Activated CD4-positive, alpha-beta T cell treated with anti-CD3 and anti-CD28 coated beads, Interleukin-2, Interleukin-6, amounts not matched to agents 100 ng/mL and 50 ng/mL, durations not matched to agents 16 hours and 8 hours (primary cell): ENCODE measurements around the gene PTPN13.

ENCODE experiments used
- DNase-seq: peaks from one replicate; pipeline ENCODE4 v3.0.0-alpha.2; 2020

Gene PTPN13

GRCh38 chr4:86819561-86819960 is 225.4 kb downstream of the PTPN13 start:
- no peak for DNase-seq

DNA sequence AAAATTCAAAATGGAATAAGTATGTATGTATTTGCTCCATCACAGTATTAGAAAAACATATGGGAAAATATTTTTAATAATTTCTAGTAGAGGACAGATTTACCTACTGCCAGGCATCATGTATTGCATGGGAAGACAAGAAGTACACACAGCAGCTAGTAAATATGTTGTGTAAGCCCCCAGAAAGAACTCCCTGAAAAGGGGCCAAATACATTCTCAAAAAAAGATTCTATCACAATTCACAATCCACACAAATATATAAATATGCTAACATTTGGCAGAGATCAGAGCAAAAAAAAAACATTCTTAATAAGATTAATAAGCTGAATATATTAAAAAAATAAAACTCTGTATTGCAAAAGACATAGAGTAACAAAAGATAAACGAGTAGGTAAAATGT is 227.0 kb downstream of the PTPN13 start:
- no peak for DNase-seq

DNA sequence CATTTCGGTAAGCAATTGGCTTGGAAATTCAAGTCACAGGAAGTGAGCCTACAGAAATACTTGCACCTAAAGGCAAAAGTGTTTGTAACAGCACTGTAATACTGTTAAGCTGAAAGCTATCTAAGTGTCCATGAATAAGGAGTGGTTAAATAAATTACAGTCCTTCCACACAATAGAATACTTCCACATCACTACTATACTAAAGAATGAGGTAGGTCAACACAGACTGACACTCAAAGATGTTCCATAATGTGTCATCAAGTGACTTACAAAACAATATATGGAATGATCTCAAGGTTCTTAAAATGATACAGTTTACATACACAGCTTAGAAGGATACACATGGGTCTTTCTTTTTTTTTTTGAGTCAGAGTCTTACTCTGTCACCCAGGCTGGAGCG is 228.0 kb downstream of the PTPN13 start:
- DNase-seq: no peak

DNA sequence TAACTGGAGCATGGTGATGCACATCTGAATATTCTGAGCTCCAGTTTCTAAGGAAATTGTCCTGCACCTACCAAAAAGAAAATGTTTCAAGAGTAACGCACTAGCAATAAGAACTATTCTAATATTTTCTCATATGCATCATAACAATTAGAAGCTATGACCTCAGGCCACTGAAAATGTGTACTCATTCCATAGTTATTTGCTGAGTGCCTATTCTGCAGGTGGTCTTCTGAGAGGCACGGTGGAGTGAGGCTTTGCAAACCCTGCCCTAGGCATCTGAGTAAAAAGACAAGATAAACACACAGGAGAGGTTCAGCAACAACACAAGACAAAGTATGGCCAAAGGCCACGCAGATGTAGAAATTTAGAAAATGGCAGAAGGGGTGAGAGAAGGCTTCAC is 231.4 kb downstream of the PTPN13 start:
- DNase-seq: no peak

DNA sequence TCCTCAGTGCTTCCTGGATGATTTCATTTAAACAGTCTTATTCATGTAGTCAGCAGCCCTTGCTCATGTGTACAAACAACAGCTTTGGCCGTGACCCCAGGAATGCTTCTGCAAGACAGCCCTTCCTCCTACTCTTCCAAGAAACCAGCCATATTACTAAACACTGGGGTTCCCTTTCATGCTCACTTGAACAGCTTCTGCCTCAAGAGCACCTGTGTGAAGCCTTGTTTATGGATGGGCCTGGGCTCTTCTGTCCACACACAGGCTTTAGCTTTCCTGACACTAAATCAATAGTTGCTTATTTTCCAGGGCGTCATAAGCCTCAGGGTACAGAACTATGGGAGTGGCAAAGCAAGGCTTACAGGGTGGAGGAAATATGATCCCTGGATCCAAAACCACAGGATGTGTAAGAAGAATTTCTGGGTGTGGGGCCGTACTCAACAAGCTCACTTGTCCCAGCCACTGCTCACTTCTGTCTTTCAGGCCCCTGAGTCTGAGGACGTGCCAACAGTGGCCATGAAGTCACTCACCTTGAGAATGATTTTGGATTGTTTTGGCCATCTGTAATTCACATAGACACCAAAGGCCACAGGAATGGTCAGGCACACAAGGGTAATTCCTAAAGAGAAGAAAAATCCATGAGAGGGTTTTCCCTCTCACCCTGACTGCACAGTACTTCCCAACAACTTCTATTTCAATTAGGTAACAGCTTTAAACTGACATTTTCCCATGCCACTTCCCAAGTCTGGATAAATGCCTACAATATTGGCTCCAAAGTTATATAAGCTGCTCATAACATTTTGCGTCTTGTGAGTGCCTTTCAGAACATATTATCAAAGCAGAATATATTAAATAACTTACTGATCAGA is 237.4 kb downstream of the PTPN13 start:
- DNase-seq: no peak

DNA sequence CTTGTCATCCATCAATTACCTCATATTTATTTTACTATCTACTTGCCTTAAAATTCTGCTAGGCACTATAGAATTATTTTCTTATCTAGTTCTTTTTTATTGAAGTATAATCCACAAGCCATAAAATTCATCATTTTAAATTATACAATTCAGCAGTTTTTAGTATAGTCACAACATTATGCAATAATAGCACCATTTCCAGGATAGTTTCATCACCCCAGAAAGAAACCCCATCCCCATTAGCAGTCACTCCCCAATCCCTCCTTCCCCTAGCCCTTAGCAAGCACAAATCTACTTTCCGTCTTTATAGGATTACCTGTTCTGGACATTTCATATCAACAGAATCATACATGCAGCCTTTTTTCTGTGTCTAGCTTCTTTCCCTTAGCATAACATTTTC is 239.5 kb downstream of the PTPN13 start:
- no peak for DNase-seq

DNA sequence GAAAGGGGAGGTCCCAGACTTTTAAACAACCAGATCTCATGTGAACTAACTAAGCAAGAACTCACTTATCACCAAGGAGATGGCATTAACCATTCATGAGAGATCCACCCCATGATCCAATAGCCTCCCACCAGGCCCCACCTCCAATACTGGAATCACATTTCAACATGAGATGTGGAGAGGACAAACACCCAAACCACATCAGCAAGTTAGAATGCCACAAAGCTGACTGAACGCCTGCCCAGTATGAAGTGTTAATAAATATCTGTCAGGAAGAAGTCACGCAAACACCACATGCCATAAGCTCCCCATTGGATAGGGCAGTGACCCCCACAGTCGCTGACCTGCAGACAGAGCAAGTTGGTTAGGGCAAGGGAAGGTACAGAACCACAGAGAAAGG is 240.8 kb downstream of the PTPN13 start:
- DNase-seq: no peak

- DNase-seq: no peak
Measured at GRCh38 chr4:86835677-86836076, 241.6 kb downstream of the PTPN13 start.

DNA sequence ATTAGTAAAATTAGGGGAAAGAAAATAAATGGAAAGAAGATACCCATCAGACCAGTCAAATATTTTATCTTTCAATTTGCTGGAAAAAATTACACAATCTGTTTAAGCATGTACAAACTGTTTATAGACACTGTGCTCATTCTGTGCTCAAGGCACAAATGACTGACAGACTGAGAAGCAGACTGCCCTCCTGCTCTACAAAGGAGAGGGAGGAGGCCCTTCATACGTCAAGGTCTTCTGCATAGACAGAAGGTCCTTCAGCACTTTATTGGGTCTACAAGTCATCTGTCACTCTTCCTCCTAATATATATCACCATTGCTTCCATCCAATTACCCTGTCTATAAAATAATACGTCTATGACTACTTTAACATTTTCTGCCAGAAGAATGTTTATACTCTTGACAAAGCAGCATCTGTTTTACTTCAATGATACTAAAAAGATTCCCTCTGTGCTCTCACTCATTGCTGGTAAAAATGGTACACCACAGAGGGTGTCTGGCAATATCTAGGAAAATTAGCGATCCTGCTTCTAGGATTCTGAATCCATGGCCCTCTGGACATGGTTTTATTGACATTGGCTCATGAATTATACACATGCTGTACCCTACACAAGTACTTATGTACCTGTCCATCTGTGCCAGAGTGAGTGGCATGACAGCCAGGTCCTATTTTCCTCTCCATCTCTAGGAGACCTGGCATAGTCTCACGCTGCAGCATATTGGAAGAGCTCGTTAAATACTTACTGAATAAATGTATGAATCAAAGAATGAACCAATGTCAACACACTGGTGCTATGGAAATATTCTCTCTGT is 243.8 kb downstream of the PTPN13 start:
- no peak for DNase-seq

- no peak for DNase-seq
Measured at GRCh38 chr4:86840858-86841257, 246.7 kb downstream of the PTPN13 start.

DNA sequence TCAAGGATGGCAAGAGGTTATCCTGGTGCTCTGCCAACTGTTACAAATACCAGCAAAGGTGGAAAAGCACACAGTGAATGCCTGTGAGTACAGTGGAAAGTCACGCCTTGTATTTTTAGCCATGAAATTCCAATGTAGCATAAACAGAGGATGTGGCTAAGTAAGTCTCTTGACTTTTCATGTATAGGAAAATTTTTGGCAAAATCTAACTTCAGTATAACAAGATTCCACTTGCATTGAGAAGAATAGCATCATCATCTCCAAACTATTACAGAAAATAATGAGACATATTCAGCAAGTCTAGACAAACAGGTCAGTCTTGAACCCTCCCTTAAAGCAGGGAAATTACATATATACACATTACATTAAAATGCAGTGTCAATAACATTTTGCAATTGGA is 247.2 kb downstream of the PTPN13 start:
- no peak for DNase-seq

GRCh38 chr4:86845593-86845992 is 251.5 kb downstream of the PTPN13 start:
- DNase-seq: no peak

DNA sequence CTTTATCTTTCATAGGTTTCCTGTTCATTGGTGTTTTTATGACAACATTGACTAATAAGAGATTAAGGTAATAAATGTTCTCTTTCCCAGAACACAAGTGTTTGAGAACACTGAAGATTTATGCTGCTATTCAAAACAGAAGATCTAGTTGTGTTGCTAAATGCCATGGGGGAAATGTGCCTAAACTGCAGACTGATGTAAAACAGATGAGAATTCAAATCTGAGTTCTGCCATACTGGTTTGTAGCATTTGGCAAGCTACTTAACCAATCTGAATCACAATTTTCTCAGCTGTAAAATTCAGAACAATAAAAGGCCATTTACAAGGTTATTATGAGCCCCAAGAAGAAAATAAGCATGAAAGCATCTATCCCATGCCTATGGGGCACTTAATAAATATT is 252.8 kb downstream of the PTPN13 start:
- DNase-seq: no peak

DNA sequence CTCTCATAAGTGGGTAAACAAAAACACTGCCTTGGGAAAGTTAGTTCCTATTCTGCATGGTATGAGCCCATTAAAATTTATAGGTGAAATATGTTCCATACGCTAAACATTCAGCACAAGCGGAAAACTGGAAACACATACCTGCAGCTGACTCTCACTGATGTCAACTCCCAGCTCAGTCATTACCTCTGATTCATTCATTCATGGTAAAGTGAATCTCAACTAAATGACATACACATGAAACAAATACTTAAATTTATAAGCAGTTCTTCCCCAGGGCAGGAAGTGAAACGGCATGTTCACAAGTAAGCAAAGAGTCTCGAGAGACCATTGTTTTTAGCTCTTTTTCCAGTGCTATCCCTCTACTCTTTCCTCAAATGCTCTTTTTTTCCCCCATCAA is 253.5 kb downstream of the PTPN13 start:
- DNase-seq: no peak

GRCh38 chr4:86848136-86848535 is 254.0 kb downstream of the PTPN13 start:
- no peak for DNase-seq

DNA sequence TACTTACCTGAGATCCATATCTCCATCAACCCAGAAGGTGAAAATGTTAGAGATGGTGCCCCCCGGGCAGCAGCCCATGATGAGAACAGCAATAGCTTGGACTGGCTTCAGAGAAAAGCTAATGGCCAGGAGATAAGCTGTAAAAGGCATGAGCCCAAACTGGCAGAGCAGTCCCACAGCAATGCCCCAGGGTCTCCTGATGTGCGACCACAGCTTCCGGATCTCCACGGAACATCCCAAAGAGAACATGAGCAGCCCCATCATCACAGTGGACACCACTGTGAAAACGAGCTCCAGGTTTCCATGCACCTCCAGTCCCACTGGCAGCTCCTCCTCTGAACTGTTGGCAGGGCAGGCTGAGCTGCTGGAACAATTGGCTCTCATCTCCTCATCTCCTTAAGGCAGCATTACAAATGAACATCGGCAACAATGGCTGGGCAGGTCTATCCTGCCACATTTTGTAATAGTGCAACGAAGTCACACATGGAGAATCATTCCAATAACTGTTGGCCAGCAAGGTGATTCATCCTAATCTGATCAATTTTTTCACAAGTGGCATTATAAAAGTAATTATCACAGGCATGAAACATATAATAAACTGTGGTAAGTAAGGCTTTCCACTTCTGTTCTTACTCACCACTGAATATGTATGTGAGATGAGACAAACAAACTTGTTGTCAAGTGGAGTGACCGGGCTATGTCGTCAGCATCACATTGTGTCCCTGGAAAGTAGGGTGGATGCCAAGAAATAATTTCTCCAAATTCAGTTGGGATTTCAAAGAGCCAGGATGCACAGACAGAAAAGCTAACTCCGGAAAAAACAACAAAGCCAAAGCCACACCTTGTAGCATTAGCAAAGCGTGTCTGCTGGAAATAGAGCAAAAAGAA is 254.9 kb downstream of the PTPN13 start, which contains the start of gene SLC10A6:
SLC10A6 (minus strand) TSS at position 653 of the 888 bp plus-strand sequence; CDS start at position 384, 269 bp downstream.
- DNase-seq: no peak

GRCh38 chr4:86853209-86853608 is 259.1 kb downstream of the PTPN13 start:
- no peak for DNase-seq

- DNase-seq: no peak
Measured at GRCh38 chr4:86855572-86855971, 261.5 kb downstream of the PTPN13 start.

DNA sequence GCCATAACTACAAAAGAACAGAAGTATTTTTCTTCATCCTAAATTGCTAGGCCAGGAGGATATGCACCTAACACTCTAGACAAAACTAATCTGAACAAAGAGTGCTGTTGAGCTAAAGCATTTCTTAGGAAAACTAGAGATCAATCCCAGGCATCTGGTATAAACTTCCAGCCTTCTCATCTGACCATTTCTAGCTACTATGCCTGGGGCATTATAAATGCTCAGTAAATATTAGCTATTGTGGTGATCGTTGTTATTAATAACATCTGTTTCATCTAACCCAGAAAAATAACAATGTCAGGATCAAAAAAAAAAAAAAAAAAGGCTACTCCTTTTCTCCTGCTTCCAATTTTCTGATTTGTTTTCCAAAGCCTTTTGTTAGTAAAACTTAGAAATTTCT is 262.8 kb downstream of the PTPN13 start:
- no peak for DNase-seq

DNA sequence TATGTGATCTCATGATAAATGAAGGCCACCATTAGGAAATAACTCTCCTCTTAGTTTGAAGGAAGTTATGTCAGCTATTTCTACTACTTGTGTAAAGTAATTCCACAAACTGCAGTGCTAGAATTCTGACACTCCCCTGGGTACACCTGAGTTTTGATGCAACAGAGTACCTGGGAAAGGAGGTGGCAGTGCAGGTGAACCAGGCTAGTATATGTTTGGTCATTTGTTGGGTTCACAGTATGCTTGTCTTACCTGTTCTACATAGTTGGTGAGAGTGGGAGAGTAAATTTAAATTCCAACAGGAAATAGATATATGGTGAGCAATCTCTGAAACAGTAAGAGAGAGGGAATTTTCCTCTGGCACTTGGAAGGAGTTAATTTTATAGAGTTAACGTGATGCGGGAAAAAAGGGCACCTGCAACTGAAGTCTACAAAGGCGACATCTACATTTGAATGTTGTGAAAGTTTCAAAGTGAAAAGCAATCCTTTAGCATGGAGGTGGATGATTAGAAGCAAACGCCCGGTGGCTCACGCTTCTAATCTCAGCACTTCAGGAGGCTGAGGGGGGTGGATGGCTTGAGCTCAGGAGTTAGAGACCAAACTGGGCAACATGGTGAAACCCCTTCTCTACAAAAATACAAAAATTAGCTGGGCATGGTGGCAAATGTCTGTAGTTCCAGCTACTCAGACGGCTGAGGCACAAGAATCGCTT is 263.4 kb downstream of the PTPN13 start:
- no peak for DNase-seq
